Colonic mucosa (tissue), 4 donors: ENCODE results near the gene BCOR. TPM values are rescaled to one million over a fixed set of nuclear protein-coding genes. Genes with fewer than 3 reads are reported as not detected.

Experiments
- DNase-seq: peaks from one replicate; pipeline ENCODE4 v3.0.0-alpha.2; 2020
- H3K27ac ChIP-seq: fragments of 200-600 bp; one replicate; pipeline ENCODE4 v1.8.0; 2021
- H3K27me3 ChIP-seq: fragments of 200-600 bp; one replicate; pipeline ENCODE4 v1.8.0; 2021
- H3K36me3 ChIP-seq: fragments of 200-600 bp; one replicate; pipeline ENCODE4 v1.8.0; 2021
- H3K4me1 ChIP-seq: fragments of 200-600 bp; one replicate; pipeline ENCODE4 v1.8.0; 2021; ENCODE audit warnings: mild to moderate bottlenecking
- H3K4me3 ChIP-seq: fragments of 200-600 bp; one replicate; pipeline ENCODE4 v1.8.0; 2021
- H3K9ac ChIP-seq, 2 donors: one replicate each; pipeline ENCODE4 v1.7.0; 2013; ENCODE audit warnings: control low read depth in 2 of 2, low read depth in 2 of 2, low read length in 2 of 2
- H3K9me3 ChIP-seq: fragments of 200-600 bp; one replicate; pipeline ENCODE4 v1.8.0; 2021
- intact Hi-C: fragments of 100-400 bp; cut with DNase I; formaldehyde crosslinking; loops from one replicate; pipeline ENCODE4 v1.14.1; 2022
- total RNA-seq, 2 donors: library from RNA; stranded (reverse); fragmentation: NEBNext Ultra II Directional in 1 of 2; extraction: Animal tissue kit (Norgen Biotek cat#: 25700) in 1 of 2; gene quantifications; one replicate each; pipeline ENCODE4 v1.2.1, GENCODE V29; 2021
- TF ChIP-seq, protein P1 (sequence below): fragments of 200-600 bp; IDR thresholded peaks from one replicate; pipeline ENCODE4 v1.8.0; 2022; ENCODE audit warnings: antibody characterized with exemption, mild to moderate bottlenecking
- donor health status: healthy.
- donor health status: DM: no; HTN: no; CAD: no.
- donor health status: DM: no; HTN: no; CAD: no.

The BCOR gene
- total RNA-seq, 2 donors from 2014 or later, result 18.3 to 21.3 TPM

DNA sequence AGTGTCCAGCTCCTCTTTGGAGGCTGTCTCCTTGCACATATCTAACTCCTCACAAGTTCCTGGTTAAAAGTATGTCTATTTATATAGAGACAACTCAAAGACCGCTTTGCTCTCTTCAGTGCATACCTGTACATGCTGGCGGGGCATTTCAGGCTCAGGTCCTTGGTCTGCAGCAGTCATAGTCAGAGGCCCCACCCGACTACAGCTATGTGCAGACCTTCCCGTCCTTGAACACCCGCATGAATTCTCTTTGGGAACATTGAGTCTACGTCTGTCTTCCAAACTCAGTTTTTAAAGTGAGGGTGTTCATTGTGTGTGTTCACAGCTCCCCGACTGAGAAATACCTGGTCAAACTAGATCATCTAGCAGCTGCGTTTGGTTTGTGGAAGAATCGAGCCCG is 4.2 kb downstream of the BCOR start:
- Histone ChIP-seq H3K4me3 (peak overlapping the region; percentile 63), H3K9me3 (no peaks in the 10 kb centered on the region), H3K36me3 (no peaks in the 10 kb centered on the region), H3K9ac (peak overlapping the region in 1 of 2 donors; percentile 61), H3K27ac (no peak overlapping the region), H3K4me1 (peaks cover 5% of the 10 kb centered on the region), H3K27me3 (peaks cover 53% of the 10 kb centered on the region)
- intact Hi-C loops, result loop anchor here (5.0 to 10.0 kb wide), 2 partner anchors 59 to 79 kb away; no protein-coding TSS in a partner anchor
- TF ChIP-seq, protein P1, sequence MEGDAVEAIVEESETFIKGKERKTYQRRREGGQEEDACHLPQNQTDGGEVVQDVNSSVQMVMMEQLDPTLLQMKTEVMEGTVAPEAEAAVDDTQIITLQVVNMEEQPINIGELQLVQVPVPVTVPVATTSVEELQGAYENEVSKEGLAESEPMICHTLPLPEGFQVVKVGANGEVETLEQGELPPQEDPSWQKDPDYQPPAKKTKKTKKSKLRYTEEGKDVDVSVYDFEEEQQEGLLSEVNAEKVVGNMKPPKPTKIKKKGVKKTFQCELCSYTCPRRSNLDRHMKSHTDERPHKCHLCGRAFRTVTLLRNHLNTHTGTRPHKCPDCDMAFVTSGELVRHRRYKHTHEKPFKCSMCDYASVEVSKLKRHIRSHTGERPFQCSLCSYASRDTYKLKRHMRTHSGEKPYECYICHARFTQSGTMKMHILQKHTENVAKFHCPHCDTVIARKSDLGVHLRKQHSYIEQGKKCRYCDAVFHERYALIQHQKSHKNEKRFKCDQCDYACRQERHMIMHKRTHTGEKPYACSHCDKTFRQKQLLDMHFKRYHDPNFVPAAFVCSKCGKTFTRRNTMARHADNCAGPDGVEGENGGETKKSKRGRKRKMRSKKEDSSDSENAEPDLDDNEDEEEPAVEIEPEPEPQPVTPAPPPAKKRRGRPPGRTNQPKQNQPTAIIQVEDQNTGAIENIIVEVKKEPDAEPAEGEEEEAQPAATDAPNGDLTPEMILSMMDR, result no peak
- no peak for DNase-seq

DNA sequence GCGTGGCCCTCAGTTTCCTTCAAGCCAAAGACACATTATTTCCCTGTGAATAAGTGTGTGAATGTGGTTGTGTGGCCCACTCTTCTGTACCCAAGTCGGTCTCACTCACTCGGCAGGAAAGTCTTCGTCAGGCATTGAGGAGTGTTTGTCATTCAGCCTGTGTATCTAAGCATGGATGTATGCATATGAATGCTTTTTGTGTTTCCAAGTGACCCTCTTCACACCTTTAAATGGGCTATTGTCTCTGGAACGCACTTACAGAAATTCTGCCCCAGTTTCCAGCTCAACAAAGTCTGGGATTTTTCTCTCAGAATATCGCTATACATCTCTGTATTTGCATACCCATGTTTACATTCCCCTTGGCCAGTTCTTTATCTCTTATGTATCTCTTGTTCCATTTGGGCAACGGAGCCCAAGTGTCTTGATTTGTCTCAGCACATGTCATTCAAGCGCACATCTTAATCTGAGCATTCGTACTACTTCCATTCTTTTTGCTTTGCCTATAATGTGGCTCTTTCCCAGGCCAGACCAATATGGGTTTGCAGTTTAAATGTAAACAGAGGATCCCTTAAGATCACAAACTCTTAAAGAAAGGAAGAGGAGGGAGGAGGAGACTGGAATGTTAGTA is 4.8 kb downstream of the BCOR start:
- intact Hi-C loops, result loop anchor here (5.0 to 10.0 kb wide), 2 partner anchors 59 to 78 kb away; no protein-coding TSS in a partner anchor
- H3K4me1 ChIP-seq, result peaks cover 5% of the 10 kb centered on the region
- no peak overlapping the region for H3K27ac ChIP-seq
- H3K4me3 ChIP-seq, result no peak overlapping the region
- H3K9me3 ChIP-seq, result no peaks in the 10 kb centered on the region
- peak overlapping the region in 1 of 2 donors; percentile 36 for H3K9ac ChIP-seq
- H3K36me3 ChIP-seq, result no peaks in the 10 kb centered on the region
- DNase-seq, result no peak
- TF ChIP-seq, protein P1, result no peak
- H3K27me3 ChIP-seq, result peaks cover 53% of the 10 kb centered on the region

DNA sequence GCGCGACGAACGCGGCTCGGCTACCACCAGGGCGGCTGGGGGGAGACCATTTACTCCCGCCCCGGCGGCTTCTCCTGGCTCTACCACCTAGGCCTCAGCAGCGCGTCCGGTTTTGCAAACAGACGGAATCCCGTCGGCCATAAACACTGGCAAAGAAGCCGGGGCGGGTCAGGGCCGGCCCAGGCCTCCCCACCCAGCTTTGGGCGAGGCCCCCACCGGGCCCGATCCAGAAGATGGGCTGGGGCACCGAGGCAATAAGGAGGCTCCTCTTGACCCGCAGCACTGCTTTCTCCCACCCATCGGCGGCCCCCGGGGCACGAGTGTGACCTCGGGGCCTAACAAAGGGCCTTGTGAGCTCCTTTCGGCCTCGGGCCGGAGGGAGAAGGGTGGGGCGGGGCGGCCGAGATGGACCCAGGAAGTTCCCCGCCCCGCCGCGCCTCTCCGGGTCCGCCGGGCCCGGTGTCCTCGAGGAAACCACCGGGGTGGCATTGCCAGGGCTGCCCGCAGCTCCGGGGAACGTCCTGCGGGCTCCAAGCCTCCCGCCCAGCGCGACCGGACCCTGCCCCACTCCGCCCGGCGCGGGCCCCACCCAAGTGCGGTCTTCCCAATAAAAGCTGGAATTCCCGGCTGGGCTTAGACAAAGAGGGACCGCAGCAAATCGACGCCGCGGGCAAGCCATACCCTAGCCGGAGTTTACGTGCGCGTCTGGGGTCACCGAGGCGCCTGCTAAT is 5.9 kb downstream of the BCOR start:
- TF ChIP-seq, protein P1, result no peak
- intact Hi-C loops, result loop anchor here (5.0 to 10.0 kb wide), 2 partner anchors 60 to 77 kb away; no protein-coding TSS in a partner anchor
- H3K36me3 ChIP-seq, result no peaks in the 10 kb centered on the region
- peak; percentile 68 for DNase-seq
- peak overlapping the region; percentile 7 for H3K4me3 ChIP-seq
- H3K27me3 ChIP-seq, result peaks cover 53% of the 10 kb centered on the region
- no peak overlapping the region for H3K27ac ChIP-seq
- H3K9ac ChIP-seq, result peak overlapping the region; percentile 6 to 36
- peaks cover 5% of the 10 kb centered on the region for H3K4me1 ChIP-seq
- H3K9me3 ChIP-seq, result no peaks in the 10 kb centered on the region

DNA sequence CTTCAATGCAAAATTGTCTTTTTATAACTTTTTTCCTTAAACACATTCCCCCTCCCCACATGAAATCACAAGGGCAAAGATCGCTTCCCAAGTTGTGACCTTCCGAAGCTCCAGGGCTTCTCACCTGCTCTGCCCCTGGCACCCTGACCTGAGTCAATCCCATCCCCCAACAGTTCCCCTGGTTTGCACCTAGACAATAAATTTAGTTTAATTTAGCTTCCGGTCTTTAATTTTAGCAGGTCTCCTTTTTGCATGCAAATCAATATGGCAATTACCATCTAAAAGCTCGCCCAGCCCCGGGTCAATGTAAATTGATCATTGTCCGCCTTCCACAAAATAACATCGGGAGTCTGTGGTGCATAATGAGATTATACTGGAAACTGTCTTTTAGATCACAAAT is 6.8 kb downstream of the BCOR start:
- H3K36me3 ChIP-seq, result no peaks in the 10 kb centered on the region
- no peak overlapping the region for H3K4me3 ChIP-seq
- peaks cover 52% of the 10 kb centered on the region for H3K27me3 ChIP-seq
- DNase-seq, result no peak
- intact Hi-C loops, result loop anchor here (5.0 to 10.0 kb wide), 2 partner anchors 61 to 76 kb away; no protein-coding TSS in a partner anchor
- no peak overlapping the region for H3K27ac ChIP-seq
- H3K9me3 ChIP-seq, result no peaks in the 10 kb centered on the region
- TF ChIP-seq, protein P1, result no peak
- peaks cover 5% of the 10 kb centered on the region for H3K4me1 ChIP-seq
- no peak overlapping the region for H3K9ac ChIP-seq

DNA sequence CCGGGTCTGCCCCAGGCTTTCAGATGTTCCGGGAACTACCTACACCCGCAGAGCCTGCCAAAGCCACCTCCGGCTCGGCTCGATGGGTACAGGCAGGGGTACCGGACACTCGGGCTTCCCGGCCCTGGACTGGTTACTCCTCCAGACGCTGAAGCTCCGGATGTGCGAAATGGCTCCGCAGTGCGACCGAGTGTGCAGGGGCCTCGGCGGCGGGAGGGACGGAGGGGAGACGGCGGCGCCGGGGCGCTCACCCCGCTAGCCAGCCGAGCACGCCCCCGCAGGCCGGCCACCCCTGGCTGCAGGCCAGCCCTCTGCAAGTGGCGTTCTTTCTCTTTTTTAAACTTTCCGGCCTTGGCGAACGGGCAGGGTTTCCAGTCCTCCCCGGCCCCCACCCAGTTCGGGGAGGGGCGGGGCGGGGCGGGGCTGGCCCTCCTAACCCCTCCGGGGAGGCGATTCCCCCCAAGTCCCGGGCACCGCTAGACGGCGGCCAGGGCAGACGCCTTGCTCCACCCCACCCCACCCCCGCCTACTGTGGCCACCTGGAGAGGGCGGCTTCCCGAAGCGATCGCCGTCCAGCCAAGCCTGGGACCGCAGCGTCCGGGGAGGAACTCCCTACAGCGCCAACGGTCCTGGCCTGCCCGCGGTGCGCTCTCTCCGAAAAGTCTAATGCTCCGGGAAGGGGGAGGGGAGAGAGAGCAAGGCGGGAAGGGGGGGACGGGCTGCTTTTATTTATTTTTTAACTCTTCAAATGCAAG is 7.5 kb downstream of the BCOR start:
- TF ChIP-seq, protein P1, result no peak
- DNase-seq, result no peak
- peaks cover 5% of the 10 kb centered on the region for H3K4me1 ChIP-seq
- peaks cover 52% of the 10 kb centered on the region for H3K27me3 ChIP-seq
- no peak overlapping the region for H3K27ac ChIP-seq
- intact Hi-C loops, result loop anchor here (5.0 to 10.0 kb wide), 2 partner anchors 62 to 75 kb away; no protein-coding TSS in a partner anchor
- H3K9me3 ChIP-seq, result no peaks in the 10 kb centered on the region
- H3K4me3 ChIP-seq, result peak overlapping the region; percentile 12
- H3K9ac ChIP-seq, result peak overlapping the region in 1 of 2 donors; percentile 5
- H3K36me3 ChIP-seq, result no peaks in the 10 kb centered on the region
